T-helper 1 cell treated with Interleukin-12 subunit alpha and Interleukin-12 subunit beta and Interleukin-4 antibody, amounts not matched to agents 30 μg/mL and 1 μg/mL, for 36 hours (primary cell): ENCODE measurements around the gene PSMD12.
"Not testable (repeated sequence)": the region's sequence is repeated elsewhere in the genome, so short reads cannot be mapped to it uniquely, and the experiment has no call there.

ENCODE experiments used
- H3K27ac Mint-ChIP-seq: one replicate; pipeline ENCODE4 v1.8.0; 2021; ENCODE audit warnings: mild to moderate bottlenecking, mixed read lengths
- H3K27me3 Mint-ChIP-seq: one replicate; pipeline ENCODE4 v1.8.0; 2021; ENCODE audit warnings: low read depth, mixed read lengths
- H3K36me3 Mint-ChIP-seq: one replicate; pipeline ENCODE4 v1.8.0; 2021; ENCODE audit warnings: low read depth, mixed read lengths
- H3K4me1 Mint-ChIP-seq: one replicate; pipeline ENCODE4 v1.8.0; 2021; ENCODE audit warnings: low read depth, mixed read lengths
- H3K4me3 Mint-ChIP-seq: one replicate; pipeline ENCODE4 v1.8.0; 2021; ENCODE audit warnings: mild to moderate bottlenecking, moderate library complexity, mixed read lengths
- H3K9me3 Mint-ChIP-seq: one replicate; pipeline ENCODE4 v1.8.0; 2021; ENCODE audit warnings: mixed read lengths

Gene PSMD12

DNA sequence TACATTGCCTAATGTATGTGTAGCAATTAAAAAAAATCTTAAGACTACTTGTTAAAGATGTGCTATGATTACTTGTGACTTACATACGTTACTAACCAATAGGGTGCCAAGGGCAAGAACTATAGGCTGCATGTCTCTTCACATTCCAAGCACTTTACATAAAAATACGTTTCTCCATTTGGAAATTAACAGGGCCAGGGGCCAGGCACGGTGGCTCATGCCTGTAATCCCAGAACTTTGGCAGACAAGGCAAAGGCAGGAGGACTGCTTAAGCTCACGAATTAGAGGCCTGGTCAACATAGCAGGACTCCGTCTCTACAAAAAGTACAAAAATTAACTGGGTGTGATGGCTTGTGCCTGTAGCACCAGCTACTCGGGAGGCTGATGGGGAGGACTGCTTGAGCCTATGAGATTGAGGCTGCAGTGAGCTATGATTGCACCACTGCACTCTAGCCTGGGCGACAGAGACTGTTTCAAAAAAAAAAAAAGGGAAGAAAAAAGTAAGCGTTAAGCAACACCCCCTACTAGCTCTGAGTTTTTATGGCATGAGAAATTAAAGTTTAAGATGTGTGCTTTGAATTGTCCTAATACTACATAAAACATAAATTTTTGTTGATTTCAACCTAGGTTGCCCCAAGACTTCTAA is 12.3 kb downstream of the PSMD12 start:
- Mint-ChIP-seq H3K27me3 (no peaks in the 10 kb centered on the region), H3K4me3 (no peak overlapping the region), H3K27ac (no peak overlapping the region), H3K9me3 (no peaks in the 10 kb centered on the region), H3K36me3 (peaks cover 47% of the 10 kb centered on the region), H3K4me1 (peaks cover 9% of the 10 kb centered on the region)

GRCh38 chr17:67353161-67353560 is 13.2 kb downstream of the PSMD12 start:
- Mint-ChIP-seq H3K27me3 (no peaks in the 10 kb centered on the region), H3K36me3 (peaks cover 49% of the 10 kb centered on the region), H3K4me3 (no peak overlapping the region), H3K4me1 (peaks cover 3% of the 10 kb centered on the region), H3K9me3 (no peaks in the 10 kb centered on the region), H3K27ac (no peak overlapping the region)

DNA sequence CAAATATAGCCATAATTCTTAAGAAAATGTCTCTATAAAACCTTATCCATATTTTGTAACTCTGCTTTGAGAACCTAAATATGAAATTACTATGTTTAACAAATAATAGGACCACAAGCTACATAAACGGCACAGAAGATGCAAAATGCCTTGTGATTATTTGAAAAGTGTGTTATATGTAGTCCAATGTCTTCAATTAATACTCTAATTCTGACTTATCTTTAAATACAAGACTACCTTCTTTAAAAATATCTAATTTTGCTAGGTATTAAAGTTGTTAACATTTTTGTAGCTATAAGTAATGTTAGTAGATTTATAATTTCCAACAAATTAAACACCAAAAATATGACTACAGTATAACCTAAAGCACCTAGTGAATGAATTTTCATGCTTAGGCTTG is 17.0 kb downstream of the PSMD12 start:
- Mint-ChIP-seq H3K36me3 (peaks cover 47% of the 10 kb centered on the region), H3K9me3 (no peaks in the 10 kb centered on the region), H3K27ac (no peak overlapping the region), H3K4me3 (no peak overlapping the region), H3K27me3 (no peaks in the 10 kb centered on the region), H3K4me1 (no peaks in the 10 kb centered on the region)

DNA sequence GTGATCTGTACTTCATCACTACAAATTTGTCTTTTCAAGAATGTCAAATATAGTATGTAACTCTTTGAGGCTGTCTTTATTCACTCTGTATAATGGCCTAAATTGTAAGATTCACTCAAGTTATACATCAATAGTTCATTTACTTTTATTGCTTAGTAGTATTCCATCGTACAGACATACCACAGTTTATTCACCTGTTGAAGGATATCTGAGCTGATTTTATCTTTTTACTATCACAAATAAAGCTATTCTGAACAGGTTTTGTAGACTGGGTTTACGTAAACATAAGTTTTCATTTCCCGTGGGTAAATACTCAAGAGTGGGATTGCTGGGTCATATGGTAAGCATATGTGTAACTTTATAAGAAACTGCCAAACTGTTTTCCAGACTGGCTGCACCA is 18.6 kb downstream of the PSMD12 start:
- Mint-ChIP-seq H3K27ac (no peak overlapping the region), H3K36me3 (peaks cover 44% of the 10 kb centered on the region)

DNA sequence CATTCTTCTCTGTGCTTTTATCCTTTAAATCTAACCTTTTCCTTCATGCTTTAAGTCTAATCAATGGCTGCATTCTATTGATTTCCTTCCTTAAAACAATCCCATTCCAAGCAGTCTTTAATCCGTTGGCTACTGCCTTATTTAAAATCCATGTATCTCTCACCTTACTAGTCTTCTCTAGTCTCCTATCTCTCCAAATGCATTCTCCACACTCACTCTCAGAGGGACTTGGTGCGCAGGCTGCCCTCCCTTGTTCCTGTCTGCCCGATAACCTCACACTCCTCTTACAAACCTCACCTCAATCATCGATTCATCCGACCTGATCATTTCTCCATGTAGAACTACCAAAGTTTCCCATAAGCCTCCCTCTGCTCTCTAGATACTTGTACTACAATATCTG is 23.1 kb downstream of the PSMD12 start:
- H3K27me3 Mint-ChIP-seq = no peaks in the 10 kb centered on the region
- no peak overlapping the region for H3K27ac Mint-ChIP-seq
- no peaks in the 10 kb centered on the region for H3K9me3 Mint-ChIP-seq
- H3K4me1 Mint-ChIP-seq = peaks cover 1% of the 10 kb centered on the region
- no peak overlapping the region for H3K4me3 Mint-ChIP-seq
- peaks cover 42% of the 10 kb centered on the region for H3K36me3 Mint-ChIP-seq

More for the DNA sequence above, 18.6 kb downstream of the PSMD12 start:
- Mint-ChIP-seq H3K27me3 (no peaks in the 10 kb centered on the region), H3K9me3 (no peaks in the 10 kb centered on the region), H3K4me1 (peaks cover 1% of the 10 kb centered on the region), H3K4me3 (no peak overlapping the region)

GRCh38 chr17:67338353-67338752 is 28.0 kb downstream of the PSMD12 start:
- H3K4me3 Mint-ChIP-seq, H3K27me3 Mint-ChIP-seq, H3K9me3 Mint-ChIP-seq, H3K4me1 Mint-ChIP-seq, H3K27ac Mint-ChIP-seq: not testable (repeated sequence)
- peaks cover 28% of the 10 kb centered on the region for H3K36me3 Mint-ChIP-seq

DNA sequence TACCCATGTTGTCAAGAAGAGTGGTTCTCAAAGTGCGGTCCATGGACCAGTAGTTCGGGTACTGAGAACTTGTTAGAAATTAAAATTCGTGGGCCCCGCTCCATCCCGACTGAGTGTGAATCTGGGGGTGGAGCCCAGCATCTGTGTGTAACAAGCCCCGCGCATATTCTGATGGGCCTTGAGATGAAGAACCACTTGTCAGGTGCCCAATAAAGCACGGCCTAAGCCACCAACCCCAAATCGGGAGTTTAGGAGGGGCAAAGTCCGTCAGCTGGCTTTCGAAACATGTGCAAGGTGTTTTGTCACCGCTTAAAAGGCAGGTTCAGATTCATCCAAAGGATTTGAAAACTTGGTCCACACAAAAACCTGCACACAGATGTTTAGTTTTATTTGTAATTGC is 29.5 kb downstream of the PSMD12 start:
- H3K4me1 Mint-ChIP-seq = no peaks in the 10 kb centered on the region
- no peak overlapping the region for H3K4me3 Mint-ChIP-seq
- no peak overlapping the region for H3K27ac Mint-ChIP-seq
- H3K9me3 Mint-ChIP-seq = no peaks in the 10 kb centered on the region
- peaks cover 22% of the 10 kb centered on the region for H3K36me3 Mint-ChIP-seq
- no peaks in the 10 kb centered on the region for H3K27me3 Mint-ChIP-seq

DNA sequence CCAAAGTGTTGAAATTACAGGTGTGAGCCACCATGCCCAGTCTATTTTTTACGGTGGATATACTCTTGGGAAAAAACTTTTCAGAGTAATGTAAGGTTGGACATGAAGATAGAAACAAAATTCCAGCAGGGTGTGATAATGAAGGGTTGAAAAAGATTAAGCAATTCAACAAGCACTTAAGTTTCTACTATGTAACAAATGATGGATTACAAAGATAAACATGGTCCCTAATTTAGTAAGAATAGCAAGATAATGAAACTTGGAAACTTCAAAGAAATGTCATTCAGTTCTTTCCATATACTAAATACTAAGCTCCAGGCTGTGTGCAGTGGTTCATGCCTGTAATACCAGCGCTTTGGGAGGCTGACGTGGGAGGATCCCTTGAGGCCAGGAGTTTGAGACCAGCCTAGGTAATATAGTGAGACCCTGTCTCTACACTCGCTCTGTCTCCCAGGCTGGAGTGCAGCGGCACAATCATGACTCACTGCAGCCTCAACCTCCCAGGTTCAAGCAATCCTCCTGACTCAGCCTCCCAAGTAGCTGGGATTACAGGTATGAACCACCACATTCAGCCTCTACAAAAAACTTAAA is 31.0 kb downstream of the PSMD12 start:
- no peaks in the 10 kb centered on the region for H3K27me3 Mint-ChIP-seq
- no peaks in the 10 kb centered on the region for H3K9me3 Mint-ChIP-seq
- H3K36me3 Mint-ChIP-seq = peaks cover 12% of the 10 kb centered on the region
- H3K4me1 Mint-ChIP-seq = no peaks in the 10 kb centered on the region
- no peak overlapping the region for H3K27ac Mint-ChIP-seq
- H3K4me3 Mint-ChIP-seq = no peak overlapping the region

GRCh38 chr17:67332162-67332508 is 34.2 kb downstream of the PSMD12 start:
- not testable (repeated sequence) for H3K27ac Mint-ChIP-seq, H3K9me3 Mint-ChIP-seq, H3K36me3 Mint-ChIP-seq, H3K4me1 Mint-ChIP-seq, H3K4me3 Mint-ChIP-seq, H3K27me3 Mint-ChIP-seq

GRCh38 chr17:67331381-67332161 is 34.8 kb downstream of the PSMD12 start:
- H3K36me3 Mint-ChIP-seq, H3K4me1 Mint-ChIP-seq, H3K4me3 Mint-ChIP-seq, H3K27ac Mint-ChIP-seq, H3K9me3 Mint-ChIP-seq, H3K27me3 Mint-ChIP-seq: not testable (repeated sequence)

DNA sequence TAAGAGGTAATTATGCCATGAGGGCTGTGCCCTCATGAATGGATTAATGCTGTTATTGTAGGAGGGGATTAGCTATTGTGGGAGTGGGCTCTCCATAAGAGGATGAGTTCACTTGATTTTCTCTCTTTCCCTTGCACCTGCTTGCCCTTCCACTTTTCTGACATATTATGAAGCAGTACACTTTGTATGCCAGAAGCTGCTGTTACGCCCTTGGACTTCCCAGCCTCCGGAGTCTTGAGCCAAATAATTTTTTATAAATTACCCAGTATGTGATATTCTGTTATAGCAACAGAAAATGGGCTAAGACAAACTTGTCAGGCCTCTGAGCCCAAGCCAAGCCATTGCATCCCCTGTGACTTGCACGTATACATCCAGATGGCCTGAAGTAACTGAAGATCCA is 38.4 kb downstream of the PSMD12 start:
- Mint-ChIP-seq H3K27ac (no peak overlapping the region), H3K9me3 (no peaks in the 10 kb centered on the region), H3K4me1 (no peaks in the 10 kb centered on the region), H3K36me3 (no peaks in the 10 kb centered on the region), H3K4me3 (no peak overlapping the region), H3K27me3 (no peaks in the 10 kb centered on the region)

- H3K27me3 Mint-ChIP-seq, H3K4me1 Mint-ChIP-seq, H3K9me3 Mint-ChIP-seq, H3K36me3 Mint-ChIP-seq, H3K27ac Mint-ChIP-seq, H3K4me3 Mint-ChIP-seq: not testable (repeated sequence)
Observed at GRCh38 chr17:67326959-67327745, 39.2 kb downstream of the PSMD12 start.

GRCh38 chr17:67326440-67326839 is 39.9 kb downstream of the PSMD12 start:
- H3K4me1 Mint-ChIP-seq = no peaks in the 10 kb centered on the region
- H3K27me3 Mint-ChIP-seq = no peaks in the 10 kb centered on the region
- H3K4me3 Mint-ChIP-seq = no peak overlapping the region
- H3K36me3 Mint-ChIP-seq = no peaks in the 10 kb centered on the region
- H3K9me3 Mint-ChIP-seq = no peaks in the 10 kb centered on the region
- H3K27ac Mint-ChIP-seq = no peak overlapping the region

- Mint-ChIP-seq H3K4me1 (no peaks in the 10 kb centered on the region), H3K36me3 (no peaks in the 10 kb centered on the region), H3K4me3 (no peak overlapping the region), H3K27me3 (no peaks in the 10 kb centered on the region), H3K9me3 (no peaks in the 10 kb centered on the region), H3K27ac (no peak overlapping the region)
Observed at GRCh38 chr17:67324330-67324729, 42.0 kb downstream of the PSMD12 start.

GRCh38 chr17:67323445-67323844 is 42.9 kb downstream of the PSMD12 start:
- no peak overlapping the region for H3K27ac Mint-ChIP-seq
- H3K27me3 Mint-ChIP-seq = no peaks in the 10 kb centered on the region
- H3K9me3 Mint-ChIP-seq = no peaks in the 10 kb centered on the region
- no peaks in the 10 kb centered on the region for H3K4me1 Mint-ChIP-seq
- no peaks in the 10 kb centered on the region for H3K36me3 Mint-ChIP-seq
- no peak overlapping the region for H3K4me3 Mint-ChIP-seq
